Uterus (tissue), 4 donors: Measurements from ENCODE around the gene NRL. TPM values are rescaled to one million over a fixed set of nuclear protein-coding genes. Genes with fewer than 3 reads are reported as not detected.

ENCODE experiments used
- DNase-seq, 2 donors: peaks; one replicate each; pipeline ENCODE4 v3.0.0-alpha.2; 2019 to 2020
- H3K27ac ChIP-seq, 2 donors: fragments of 200-600 bp; sonication (generic); 1 replicate in 1 of 2; 2 replicates in 1 of 2; pipeline ENCODE4 v1.5.1; 2016 to 2018
- H3K27me3 ChIP-seq, 2 donors: fragments of 200-600 bp; sonication (generic); one replicate each; pipeline ENCODE4 v1.5.1; 2018 to 2019; ENCODE audit warnings: control low read depth in 1 of 2
- H3K36me3 ChIP-seq, 2 donors: fragments of 200-600 bp; sonication (generic); one replicate each; pipeline ENCODE4 v1.5.1; 2019; ENCODE audit warnings: control low read depth in 1 of 2
- H3K4me1 ChIP-seq, 2 donors: fragments of 200-600 bp; sonication (generic); one replicate each; pipeline ENCODE4 v1.5.1; 2018 to 2019; ENCODE audit warnings: control low read depth in 1 of 2
- H3K4me3 ChIP-seq, 2 donors: fragments of 200-600 bp; sonication (generic); 1 replicate in 1 of 2; 2 replicates in 1 of 2; pipeline ENCODE4 v1.5.1; 2018 to 2019; ENCODE audit warnings: mild to moderate bottlenecking in 1 of 2
- H3K9me3 ChIP-seq, 2 donors: fragments of 200-600 bp; sonication (generic); one replicate each; pipeline ENCODE4 v1.5.1; 2019; ENCODE audit warnings: control low read depth in 1 of 2
- CTCF ChIP-seq, 4 experiments: fragments of 200-600 bp in 2 of 4; fragments of 450-650 bp in 2 of 4; sonication (generic) in 2 of 4; IDR thresholded peaks; one replicate each; pipeline ENCODE4 v1.5.1; 2016 to 2019; ENCODE audit warnings: antibody characterized with exemption in 4 of 4, mild to moderate bottlenecking in 2 of 4, moderate library complexity in 1 of 4
- POLR2A ChIP-seq, 2 donors: fragments of 450-650 bp; IDR thresholded peaks; one replicate each; pipeline ENCODE4 v1.6.1; 2016; ENCODE audit warnings: antibody characterized with exemption in 2 of 2, mild to moderate bottlenecking in 1 of 2, moderate library complexity in 1 of 2
- intact Hi-C: fragments of 100-400 bp; cut with DNase I; formaldehyde crosslinking; loops from one replicate; pipeline ENCODE4 v1.15.1; 2023; ENCODE audit warnings: low total_unique reads
- total RNA-seq, 4 donors: library from RNA; depleted of rRNA in 3 of 4; stranded (reverse); fragments of >200 nt in 3 of 4; gene quantifications; one replicate each; pipeline versions ENCODE4 v1.1.0 to v1.2.4, GENCODE V29; 2014 to 2023
- donor health status: DM: yes; HTN: yes; CAD: no.

Gene NRL
- total RNA-seq, 4 donors from 2014 or later, result 1.2 to 1.8 (median 1.3) TPM; not detected in 1

DNA sequence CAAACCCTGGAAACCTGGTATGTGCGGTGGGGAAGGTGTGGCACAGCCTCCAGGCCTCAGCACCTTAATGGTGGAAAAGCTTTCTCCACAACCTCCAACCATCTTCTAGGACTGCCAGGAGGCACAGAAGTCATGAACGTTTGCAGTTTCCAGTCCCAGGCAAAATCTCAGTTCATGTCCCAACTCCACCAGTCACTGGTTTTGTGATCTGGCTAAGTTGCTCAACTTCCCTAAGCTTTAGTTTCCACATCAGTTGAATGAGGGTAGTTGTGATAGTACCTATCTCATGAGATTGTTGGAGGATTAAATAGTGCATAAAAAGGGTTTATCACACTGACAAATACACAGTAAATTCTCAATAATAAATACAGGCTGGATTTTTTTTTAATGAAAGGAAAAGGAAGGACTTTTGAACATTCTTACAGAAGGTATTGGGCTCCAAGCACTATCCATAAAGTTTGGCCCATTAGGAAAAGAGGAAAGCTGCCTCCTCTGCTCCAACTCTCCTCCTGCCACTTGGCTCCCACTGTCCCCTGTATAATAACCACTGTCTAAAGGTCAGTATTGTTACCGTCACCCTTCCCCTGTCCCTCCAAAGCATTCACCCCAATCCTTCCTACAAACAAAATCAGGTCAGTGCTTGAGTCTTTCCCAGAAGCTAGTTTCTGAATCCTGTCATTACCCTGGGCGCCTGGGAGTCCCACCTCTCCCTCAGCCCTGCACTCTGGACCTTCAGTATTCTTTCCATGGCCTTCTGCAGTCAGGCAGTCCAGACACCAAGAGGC, 14.4 kb downstream of the NRL start:
- intact Hi-C loops, result no loop called here
- Histone ChIP-seq H3K27ac (no peak overlapping the region), H3K9me3 (no peaks in the 10 kb centered on the region), H3K36me3 (no peaks in the 10 kb centered on the region), H3K4me3 (no peak overlapping the region), H3K27me3 (no peaks in the 10 kb centered on the region), H3K4me1 (peaks cover 0 to 2% of the 10 kb centered on the region in 2 donors)
- TF ChIP-seq POLR2A (IDR thresholded peaks at IDR 0.05), result no peak
- no peak for TF ChIP-seq CTCF (IDR thresholded peaks at IDR 0.05)
- DNase-seq, result no peak

- Histone ChIP-seq H3K36me3 (no peaks in the 10 kb centered on the region), H3K27ac (no peak overlapping the region), H3K4me3 (no peak overlapping the region), H3K9me3 (no peaks in the 10 kb centered on the region), H3K4me1 (peaks cover 0 to 8% of the 10 kb centered on the region in 2 donors), H3K27me3 (no peaks in the 10 kb centered on the region)
- no peak for TF ChIP-seq POLR2A (IDR thresholded peaks at IDR 0.05)
- TF ChIP-seq CTCF (IDR thresholded peaks at IDR 0.05), result no peak
- intact Hi-C loops, result no loop called here
- DNase-seq, result no peak
Observed at GRCh38 chr14:24098927-24099813, 15.6 kb downstream of the NRL start.

GRCh38 chr14:24098229-24098926, 16.4 kb downstream of the NRL start:
- intact Hi-C loops, result no loop called here
- no peak for DNase-seq
- H3K4me1 ChIP-seq, result peaks cover 0 to 8% of the 10 kb centered on the region in 2 donors
- no peaks in the 10 kb centered on the region for H3K27me3 ChIP-seq
- TF ChIP-seq POLR2A (IDR thresholded peaks at IDR 0.05) (no peak), CTCF (IDR thresholded peaks at IDR 0.05) (no peak)
- no peak overlapping the region for H3K27ac ChIP-seq
- no peaks in the 10 kb centered on the region for H3K9me3 ChIP-seq
- H3K36me3 ChIP-seq, result no peaks in the 10 kb centered on the region
- no peak overlapping the region for H3K4me3 ChIP-seq

GRCh38 chr14:24096545-24097181, 18.1 kb downstream of the NRL start:
- no peaks in the 10 kb centered on the region for H3K9me3 ChIP-seq
- no peaks in the 10 kb centered on the region for H3K36me3 ChIP-seq
- no peak for TF ChIP-seq POLR2A (IDR thresholded peaks at IDR 0.05)
- no peak for TF ChIP-seq CTCF (IDR thresholded peaks at IDR 0.05)
- intact Hi-C loops, result no loop called here
- no peak overlapping the region for H3K4me3 ChIP-seq
- DNase-seq, result no peak
- no peaks in the 10 kb centered on the region for H3K27me3 ChIP-seq
- H3K4me1 ChIP-seq, result peaks cover 0 to 8% of the 10 kb centered on the region in 2 donors
- H3K27ac ChIP-seq, result no peak overlapping the region
